GM23338 (cell line): ENCODE measurements around the gene MPIG6B. TPM values are rescaled to one million over a fixed set of nuclear protein-coding genes. Genes with fewer than 3 reads are reported as not detected.

Experiments
- ATAC-seq: fragments of 200-7000 bp; cut with Tn5 transposase; 3 replicates; pipeline ENCODE4 v1.9.1; 2020
- DNase-seq: peaks from one replicate; pipeline ENCODE4 v3.0.0-alpha.2; 2015; ENCODE audit warnings: low spot score
- H2AFZ ChIP-seq: fragments of 200-600 bp; sonication (generic); 2 replicates; pipeline ENCODE4 v1.8.0; 2016; ENCODE audit warnings: antibody characterized with exemption, mild to moderate bottlenecking, moderate library complexity
- H3F3A ChIP-seq: fragments of 200-600 bp; sonication (generic); replicated peaks from 2 replicates; pipeline ENCODE4 v1.8.0; 2017; ENCODE audit warnings: antibody characterized with exemption, mixed run types, low read depth
- H3K27ac ChIP-seq: fragments of 200-600 bp; sonication (generic); 2 replicates; pipeline ENCODE4 v1.6.1; 2016; ENCODE audit warnings: low read depth
- H3K27me3 ChIP-seq: fragments of 200-600 bp; sonication (generic); 2 replicates; pipeline ENCODE4 v1.8.0; 2016; ENCODE audit warnings: mild to moderate bottlenecking, mixed run types, moderate library complexity; ENCODE audit not compliant: insufficient read depth
- H3K36me3 ChIP-seq: fragments of 200-600 bp; sonication (generic); 2 replicates; pipeline ENCODE4 v1.8.0; 2016; ENCODE audit warnings: mild to moderate bottlenecking; ENCODE audit not compliant: insufficient read depth
- H3K4me1 ChIP-seq: fragments of 200-600 bp; sonication (generic); 2 replicates; pipeline ENCODE4 v1.8.0; 2016; ENCODE audit warnings: mild to moderate bottlenecking, moderate library complexity; ENCODE audit not compliant: insufficient read depth
- H3K4me2 ChIP-seq: fragments of 200-600 bp; sonication (generic); 2 replicates; pipeline ENCODE4 v1.7.1; 2017; ENCODE audit warnings: mixed run types
- H3K4me3 ChIP-seq: fragments of 200-600 bp; sonication (generic); 2 replicates; pipeline ENCODE4 v1.6.1; 2016; ENCODE audit warnings: mixed run types
- H3K79me2 ChIP-seq: fragments of 200-600 bp; sonication (generic); replicated peaks from 2 replicates; pipeline ENCODE4 v1.8.0; 2017; ENCODE audit warnings: mild to moderate bottlenecking; ENCODE audit not compliant: insufficient read depth
- H3K9me2 ChIP-seq: fragments of 200-600 bp; sonication (generic); 2 replicates; pipeline ENCODE4 v1.8.0; 2017; ENCODE audit not compliant: insufficient read depth
- H4K20me1 ChIP-seq: fragments of 200-600 bp; sonication (generic); replicated peaks from 2 replicates; pipeline ENCODE4 v1.8.0; 2017; ENCODE audit warnings: mild to moderate bottlenecking; ENCODE audit not compliant: insufficient read depth
- H3K27ac Mint-ChIP-seq: 2 replicates; pipeline ENCODE4 v1.8.0; 2020; ENCODE audit warnings: inconsistent platforms, mild to moderate bottlenecking, moderate library complexity, mixed read lengths
- H3K27me3 Mint-ChIP-seq: 3 replicates; pipeline ENCODE4 v1.8.0; 2022; ENCODE audit warnings: low read depth, mild to moderate bottlenecking, moderate library complexity, mixed read lengths, inconsistent platforms; ENCODE audit not compliant: insufficient read depth, poor library complexity
- H3K36me3 Mint-ChIP-seq: 3 replicates; pipeline ENCODE4 v1.8.0; 2021; ENCODE audit warnings: low read depth, mild to moderate bottlenecking, inconsistent platforms, moderate library complexity, mixed read lengths
- H3K4me1 Mint-ChIP-seq: 3 replicates; pipeline ENCODE4 v1.8.0; 2020; ENCODE audit warnings: mild to moderate bottlenecking, inconsistent platforms, mixed read lengths
- H3K4me3 Mint-ChIP-seq: 3 replicates; pipeline ENCODE4 v1.8.0; 2021; ENCODE audit warnings: moderate library complexity, mild to moderate bottlenecking, inconsistent platforms, mixed read lengths
- H3K9me3 Mint-ChIP-seq: 3 replicates; pipeline ENCODE4 v1.8.0; 2020; ENCODE audit warnings: moderate library complexity, mild to moderate bottlenecking, inconsistent platforms, mixed read lengths
- CREB1 ChIP-seq: fragments of 250-450 bp; sonication (Bioruptor Pico); IDR thresholded peaks from 2 replicates; pipeline ENCODE4 v1.5.0; 2020; ENCODE audit warnings: low read depth, mild to moderate bottlenecking, moderate library complexity
- CTCF ChIP-seq, 2 experiments: fragments of 200-600 bp in 1 of 2; sonication (generic) in 1 of 2; conservative IDR thresholded peaks; 2 replicates each; pipeline versions ENCODE4 v1.5.1 to v1.6.1; 2016 to 2017; ENCODE audit warnings: antibody characterized with exemption in 2 of 2, low read depth in 2 of 2, mild to moderate bottlenecking in 2 of 2, moderate library complexity in 1 of 2
- JUNB ChIP-seq: IDR thresholded peaks from one replicate; pipeline ENCODE4 v1.6.1; 2016; ENCODE audit warnings: antibody characterized with exemption; ENCODE audit not compliant: unreplicated experiment
- POLR2AphosphoS5 ChIP-seq: IDR thresholded peaks from 2 replicates; pipeline ENCODE4 v1.6.1; 2016; ENCODE audit warnings: antibody characterized with exemption, low read depth
- ZNF462 ChIP-seq: fragments of 250-450 bp; sonication (Bioruptor Pico); IDR thresholded peaks from 2 replicates; pipeline ENCODE4 v1.5.0; 2020; ENCODE audit warnings: mild to moderate bottlenecking, moderate library complexity
- polyA plus RNA-seq: library from polyadenylated mRNA; unstranded; fragments of >200 nt; fragmentation: Nextera tagmentation; extraction: Ambion mirVana; gene quantifications from 2 replicates; pipeline ENCODE4 v1.2.1, GENCODE V29; 2016
- total RNA-seq: library from RNA; depleted of rRNA; stranded (reverse); fragments of >200 nt; shearing (Covaris generic); gene quantifications from 2 replicates; pipeline ENCODE4 v1.2.3, GENCODE V29; 2014

The MPIG6B gene
- total and polyA plus RNA-seq, 2 experiments from 2014 or later = 0.13 TPM; not detected in 1

GRCh38 chr6:31762878-31763618, 39.9 kb downstream of the MPIG6B start (continued):
- TF ChIP-seq ZNF462 (no peak), POLR2AphosphoS5 (no peak)

GRCh38 chr6:31763619-31763940, 40.4 kb downstream of the MPIG6B start:
- no peaks in the 10 kb centered on the region for H3K27me3 ChIP-seq
- TF ChIP-seq JUNB (no peak), CREB1 (no peak), CTCF (conservative IDR thresholded peaks at IDR 0.05; ENCODE audit: low read depth in 2 of 2) (peak in 1 of 2 experiments; percentile 17; a peak in 1 of 4 replicates)
- peak; percentile 71 for DNase-seq
- Mint-ChIP-seq H3K9me3 (no peaks in the 10 kb centered on the region; the same call in 2 of the 3 replicates), H3K4me3 (peak overlapping the region; percentile 2; the same call in 1 of the 3 replicates), H3K36me3 (peaks cover 22% of the 10 kb centered on the region), H3K27me3 (peaks cover 15% of the 10 kb centered on the region), H3K4me1 (peaks cover 24% of the 10 kb centered on the region), H3K27ac (peak overlapping the region; percentile 59; the same call in 1 of the 2 replicates)
- H2AFZ ChIP-seq = no peak overlapping the region
- peaks cover 14% of the 10 kb centered on the region for H3K4me1 ChIP-seq
- H3F3A ChIP-seq = 0 out of 2 replicates have a peak, but pooled peaks cover 2% of the 10 kb centered on the region
- no peak overlapping the region for H3K4me3 ChIP-seq
- ATAC-seq = peak; percentile 29
- no peak overlapping the region for H3K4me2 ChIP-seq
- H4K20me1 ChIP-seq = no peaks in the 10 kb centered on the region
- H3K9me2 ChIP-seq = no peaks in the 10 kb centered on the region
- no peak overlapping the region for H3K27ac ChIP-seq
- H3K79me2 ChIP-seq = no peaks in the 10 kb centered on the region
- H3K36me3 ChIP-seq = no peaks in the 10 kb centered on the region
